K562 (cell line): ENCODE measurements around the gene DCAF15. TPM values are rescaled to one million over a fixed set of nuclear protein-coding genes. Genes with fewer than 3 reads are reported as not detected.

ENCODE experiments used
- ATAC-seq: fragments of 200-7000 bp; cut with Tn5 transposase; 3 replicates; pipeline ENCODE4 v1.9.1; 2020; ENCODE audit warnings: moderate library complexity
- BruUV-seq: library from RNA; stranded (reverse); fragments of 400-500 nt; replicated peaks from 2 replicates; lab custom pipeline; 2021; lab: Mats Ljungman, UMichigan
- CTCF ChIA-PET: fragments of 300-600 bp; formaldehyde crosslinking; extraction: SDS; loops from one replicate; lab custom pipeline; 2021; ENCODE audit warnings: low intra/inter-chr PET ratio; lab: Yijun Ruan, JAX
- POLR2A ChIA-PET: fragments of 300-600, 350-650 bp; sonication (Branson Sonifier 250); formaldehyde crosslinking; extraction: SDS; loops from one replicate; lab custom pipeline; 2021; ENCODE audit warnings: antibody characterized with exemption, inconsistent platforms; lab: Yijun Ruan, JAX
- DNase-seq, 4 experiments: peaks; one replicate each; pipeline versions ENCODE4 v3.0.0 to v3.0.0-alpha.2; 2011 to 2018; ENCODE audit warnings: low spot score in 3 of 4, mixed read lengths in 3 of 4; ENCODE audit errors: extremely low read depth in 1 of 4
- FAIRE-seq: peaks from 2 replicates; lab custom pipeline; 2011; peaks lifted over from hg19 to GRCh38; lab: Jason Lieb, UNC
- H2AFZ ChIP-seq: 2 replicates; pipeline ENCODE4 v1.6.0; 2011; ENCODE audit warnings: low read depth, low read length, control low read depth, inconsistent platforms
- H3K27ac ChIP-seq: fragments of 200-600 bp; 3 replicates; pipeline ENCODE4 v1.8.0; 2011; ENCODE audit warnings: low read depth, mild to moderate bottlenecking, control low read depth, inconsistent platforms, low read length, moderate library complexity, mixed read lengths; ENCODE audit errors: extremely low read depth
- H3K27me3 ChIP-seq, 2 experiments: fragments of 300-600 bp in 1 of 2; 2 replicates in 1 of 2; 3 replicates in 1 of 2; pipeline versions ENCODE4 v1.6.0 to v1.8.0; 2011; ENCODE audit warnings: inconsistent platforms in 2 of 2, low read length in 2 of 2, mild to moderate bottlenecking in 1 of 2, mixed read lengths in 1 of 2, moderate library complexity in 1 of 2; ENCODE audit not compliant: control insufficient read depth in 2 of 2, insufficient read depth in 2 of 2
- H3K36me3 ChIP-seq: fragments of 300-600 bp; 3 replicates; pipeline ENCODE4 v1.8.0; 2011; ENCODE audit warnings: mild to moderate bottlenecking, low read length, inconsistent platforms; ENCODE audit not compliant: control insufficient read depth, insufficient read depth
- H3K4me1 ChIP-seq, 2 experiments: fragments of 200-600 bp in 1 of 2; replicated peaks in 1 of 2; 2 replicates in 1 of 2; 3 replicates in 1 of 2; pipeline versions ENCODE4 v1.5.1 to v1.8.0; 2011; ENCODE audit warnings: inconsistent platforms in 2 of 2, low read length in 2 of 2, mild to moderate bottlenecking in 1 of 2, mixed read lengths in 1 of 2, moderate library complexity in 1 of 2; ENCODE audit not compliant: control insufficient read depth in 2 of 2, insufficient read depth in 2 of 2
- H3K4me2 ChIP-seq: 2 replicates; pipeline ENCODE4 v1.6.1; 2011; ENCODE audit warnings: low read length, control low read depth, inconsistent platforms, mixed read lengths; ENCODE audit not compliant: insufficient read depth
- H3K4me3 ChIP-seq: fragments of 200-600 bp; sonication (generic), shearing (Covaris generic); 2 replicates; pipeline ENCODE4 v1.5.1; 2016; ENCODE audit warnings: control low read depth, inconsistent platforms
- H3K79me2 ChIP-seq: fragments of 200-600 bp; 3 replicates; pipeline ENCODE4 v1.8.0; 2011; ENCODE audit warnings: low read length, inconsistent platforms; ENCODE audit not compliant: control insufficient read depth, insufficient read depth
- H3K9ac ChIP-seq, 2 experiments: 2 replicates each; pipeline versions ENCODE4 v1.6.0 to v1.6.1; 2011; ENCODE audit warnings: low read depth in 2 of 2, low read length in 2 of 2, control low read depth in 1 of 2, inconsistent platforms in 1 of 2, mild to moderate bottlenecking in 1 of 2, mixed read lengths in 1 of 2; ENCODE audit not compliant: insufficient read depth in 1 of 2
- H3K9me1 ChIP-seq: one replicate; pipeline ENCODE4 v1.6.0; 2011; ENCODE audit warnings: inconsistent platforms, mild to moderate bottlenecking, low read length, moderate library complexity; ENCODE audit not compliant: control insufficient read depth, insufficient read depth
- H3K9me3 ChIP-seq: replicated peaks from 2 replicates; pipeline ENCODE4 v1.5.1; 2011; ENCODE audit warnings: low read depth, low read length, inconsistent platforms; ENCODE audit not compliant: control insufficient read depth, insufficient read depth
- H4K20me1 ChIP-seq: replicated peaks from 2 replicates; pipeline ENCODE4 v1.6.1; 2011; ENCODE audit warnings: low read length, inconsistent platforms, mixed read lengths; ENCODE audit not compliant: control insufficient read depth, insufficient read depth
- CTBP1 ChIP-seq: fragments of 450-650 bp; IDR thresholded peaks from 2 replicates; pipeline ENCODE4 v1.6.1; 2016; ENCODE audit warnings: borderline replicate concordance
- HNRNPH1 ChIP-seq: fragments of 200-400 bp; formaldehyde crosslinking; optimal IDR thresholded peaks from 2 replicates; pipeline ENCODE3; 2017; ENCODE audit warnings: low read depth, mild to moderate bottlenecking, low read length, moderate library complexity
- MAZ ChIP-seq, 2 experiments: fragments of 450-650 bp in 1 of 2; sonication (generic) in 1 of 2; formaldehyde crosslinking; IDR thresholded peaks in 1 of 2; conservative IDR thresholded peaks in 1 of 2; 2 replicates each; pipeline versions ENCODE4 v1.4.0 to v1.5.0; 2020; ENCODE audit warnings: mild to moderate bottlenecking in 1 of 2, missing genetic modification reagents in 1 of 2
- TBL1XR1 ChIP-seq, 2 experiments: IDR thresholded peaks; 2 replicates each; pipeline ENCODE4 v1.6.1; 2012; ENCODE audit warnings: improper control_type of control experiment in 2 of 2, low read length in 2 of 2, mild to moderate bottlenecking in 1 of 2
- ZNF232 ChIP-seq: sonication (generic); formaldehyde crosslinking; IDR thresholded peaks from 2 replicates; pipeline ENCODE4 v1.8.0; 2022; ENCODE audit warnings: mild to moderate bottlenecking, missing genetic modification reagents
- WGBS: fragments of 100-300 bp; shearing (Covaris generic); methylation state at CpG from one replicate; pipeline ENCODE4 v1.1.6; 2016; ENCODE audit warnings: low coverage, mixed read lengths; ENCODE audit not compliant: insufficient coverage; ENCODE audit errors: missing lambda C conversion rate; 5-methylcytosine and 5-hydroxymethylcytosine counted together
- in situ Hi-C: fragments of 300-500 bp; cut with MboI; formaldehyde crosslinking; loops from 4 replicates; pipeline ENCODE4 v1.15.0; 2018; ENCODE audit warnings: inconsistent platforms, mixed read lengths
- intact Hi-C: fragments of 100-400 bp; cut with micrococcal nuclease; formaldehyde crosslinking; loops from 2 replicates; pipeline ENCODE4 v1.14.2; 2022
- polyA plus RNA-seq, 8 experiments: library from polyadenylated mRNA; depleted of rRNA in 4 of 8; stranded (reverse) in 5 of 8; unstranded in 3 of 8; fragments of >200 nt; fragmentation: Nextera tagmentation in 2 of 8; fragmentation: Illumina TruSeq in 1 of 8; extraction: Ambion mirVana in 2 of 8; extraction: Trizol in 1 of 8; gene quantifications; 2 replicates each; pipeline versions ENCODE4 v1.2.1 to v1.2.3, GENCODE V29; 2011 to 2014; ENCODE audit warnings: inconsistent platforms in 1 of 8, missing spikeins in 1 of 8
- total RNA-seq, 7 experiments: library from RNA; depleted of rRNA in 6 of 7; stranded (reverse); fragments of >200 nt in 6 of 7; fragmentation: Illumina TruSeq in 2 of 7; extraction: Trizol in 2 of 7; gene quantifications; 2 replicates each; pipeline versions ENCODE4 v1.2.1 to v1.2.3, GENCODE V29; 2011 to 2021; ENCODE audit warnings: low replicate concordance in 1 of 7

DCAF15 gene
- total and polyA plus RNA-seq, 9 of the 15 experiments (the other 6 are each of a cell fraction or from before 2014, with no cell fraction given), result 0.17 to 68.5 (median 27.7) TPM

DNA sequence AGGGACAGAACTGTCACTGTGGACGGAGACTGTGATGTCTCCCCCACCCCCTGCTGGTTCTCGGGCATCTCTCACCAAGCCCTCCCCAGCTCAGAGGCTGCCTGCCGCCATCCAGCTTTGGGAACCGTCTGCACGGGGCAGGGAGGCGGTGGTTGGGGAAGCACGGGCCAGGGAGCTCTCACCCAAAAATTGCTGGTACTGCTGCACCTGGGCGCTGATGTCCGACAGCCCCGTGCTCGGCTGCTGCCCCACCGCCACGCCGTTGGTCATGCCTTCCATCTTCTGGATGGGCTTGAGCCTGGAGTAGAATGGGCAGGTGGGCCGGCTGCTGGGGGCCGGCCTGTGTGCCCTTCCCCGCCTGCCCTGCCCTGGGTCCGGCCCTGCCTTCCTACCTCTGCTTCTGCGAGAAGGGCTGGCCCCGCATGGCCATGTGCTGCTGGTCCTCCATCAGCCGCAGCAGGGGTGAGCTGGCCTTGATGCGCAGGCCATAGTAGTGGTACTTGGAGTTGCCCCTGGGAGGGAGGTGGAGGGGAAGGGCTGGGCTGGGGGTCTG, 16.1 kb downstream of the DCAF15 start:
- intact Hi-C loops, result no loop called here

DNA sequence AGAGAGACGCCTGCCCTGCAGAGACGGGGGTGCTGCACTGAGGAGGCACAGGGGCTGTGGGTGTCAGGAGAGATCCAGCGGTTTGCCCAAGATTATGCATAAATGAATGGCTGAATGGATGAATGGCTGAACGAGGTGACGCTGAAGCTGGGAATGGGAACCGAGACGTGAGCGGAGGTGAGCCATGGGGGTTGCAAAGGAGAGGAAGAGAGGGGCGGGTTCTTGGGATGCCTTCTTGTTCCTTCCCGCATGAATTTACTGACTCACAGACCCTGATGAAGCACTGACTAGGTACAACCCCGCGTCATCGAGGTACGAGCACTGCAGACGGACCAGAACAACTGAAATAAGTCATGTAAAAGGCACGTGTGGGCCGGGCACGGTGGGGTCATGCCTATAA, 16.7 kb downstream of the DCAF15 start:
- Histone ChIP-seq H3K4me1 (peaks cover 0 to 10% of the 10 kb centered on the region in 2 experiments; a peak in 2 of 5 replicates), H2AFZ (no peak overlapping the region), H3K27ac (no peak overlapping the region), H3K9ac (peak overlapping the region in 1 of 2 experiments; percentile 26; a peak in 1 of 4 replicates), H3K9me1 (no peaks in the 10 kb centered on the region), H3K27me3 (no peaks in the 10 kb centered on the region), H3K36me3 (peaks cover 71% of the 10 kb centered on the region), H3K4me2 (no peak overlapping the region), H3K79me2 (no peaks in the 10 kb centered on the region), H4K20me1 (no peaks in the 10 kb centered on the region), H3K4me3 (no peak overlapping the region), H3K9me3 (no peaks in the 10 kb centered on the region)
- no peak for FAIRE-seq
- POLR2A ChIA-PET, result interaction anchor here (1.2 kb wide), 1 partner anchor 11 kb away, joined by 3 read pairs; no protein-coding TSS in a partner anchor
- intact Hi-C loops (no loop called here), in situ Hi-C loops (no loop called here)
- no TSS peak for BruUV-seq
- CTCF ChIA-PET, result no interaction called here
- no peak for ATAC-seq
- no peak for DNase-seq
- 86% methylated on average over 8 of the region's 18 CpGs for WGBS
- no peak for TF ChIP-seq TBL1XR1 (IDR thresholded peaks at IDR 0.05; ENCODE audit: low read length in 2 of 2)

More for the DNA sequence above, 16.1 kb downstream of the DCAF15 start:
- H3K9me1 ChIP-seq, result no peaks in the 10 kb centered on the region
- ChIA-PET POLR2A (interaction anchor here (1.2 to 1.6 kb wide), 2 partner anchors 10 to 11 kb away, joined by 3 read pairs; no protein-coding TSS in a partner anchor), CTCF (no interaction called here)
- DNase-seq, result no peak
- no peak for FAIRE-seq
- no peaks in the 10 kb centered on the region for H3K27me3 ChIP-seq
- no peak overlapping the region for H3K4me2 ChIP-seq
- H2AFZ ChIP-seq, result no peak overlapping the region
- H3K4me3 ChIP-seq, result no peak overlapping the region
- 88% methylated on average over 16 of the region's 22 CpGs for WGBS
- no peaks in the 10 kb centered on the region for H3K79me2 ChIP-seq
- TF ChIP-seq ZNF232 (CRISPR knock-in tag) (no peak), MAZ (CRISPR knock-in tag; conservative IDR thresholded peaks at IDR 0.05 in 1 of 2, IDR thresholded peaks at IDR 0.05 in 1 of 2) (no peak), HNRNPH1 (no peak), CTBP1 (no peak)
- ATAC-seq, result no peak
- no TSS peak for BruUV-seq
- H3K4me1 ChIP-seq, result peaks cover 0 to 10% of the 10 kb centered on the region in 2 experiments; a peak in 2 of 5 replicates
- peaks cover 69% of the 10 kb centered on the region; the same call in 2 of the 3 replicates for H3K36me3 ChIP-seq
- in situ Hi-C loops, result no loop called here
- no peak overlapping the region for H3K9ac ChIP-seq
- H3K27ac ChIP-seq, result no peak overlapping the region
- no peaks in the 10 kb centered on the region for H4K20me1 ChIP-seq
- H3K9me3 ChIP-seq, result no peaks in the 10 kb centered on the region
